Measurements from ENCODE around the gene TMEM131. TPM values are rescaled to one million over a fixed set of nuclear protein-coding genes. Genes with fewer than 3 reads are reported as not detected.

The TMEM131 gene
- total and polyA plus RNA-seq, 10 of the 15 experiments (the other 5 are each of a cell fraction or from before 2014, with no cell fraction given), result 6.0 to 48.2 (median 23.2) TPM

DNA sequence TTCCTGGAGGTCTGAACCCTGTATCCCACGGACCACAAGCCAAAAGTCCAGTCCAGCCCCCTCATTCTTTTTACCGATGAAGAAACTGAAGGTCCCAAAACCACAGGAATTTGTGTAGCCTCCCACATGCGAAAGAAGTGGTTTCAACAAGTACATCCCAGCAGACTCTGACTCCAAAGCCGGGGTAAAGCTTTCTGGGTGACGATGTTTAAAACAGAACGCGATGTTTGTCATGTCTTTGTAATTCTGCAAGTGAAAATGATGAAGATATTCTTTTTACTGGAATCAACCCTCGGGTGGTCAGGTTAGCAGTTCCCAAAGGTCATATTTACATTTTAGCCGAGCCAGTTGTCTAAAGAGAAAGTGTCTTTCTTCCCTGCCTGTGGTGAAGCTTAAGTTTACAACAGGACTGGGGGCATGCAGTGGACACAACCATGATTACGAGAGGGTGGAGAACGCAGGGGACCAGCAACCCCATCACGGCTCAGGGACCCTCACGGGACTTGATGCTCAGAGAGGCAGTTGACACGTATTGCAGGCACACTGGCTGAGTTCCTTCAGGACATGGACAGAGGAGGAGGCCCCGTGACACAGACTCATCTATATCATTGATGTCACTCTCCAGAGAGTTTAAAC lies 17.8 kb upstream of the TMEM131 start:
- ChIA-PET SMC1A (ENCODE audit: uncharacterized antibody, unreplicated experiment) (interaction anchor here (0.6 to 2.6 kb wide), 13 partner anchors 9 to 256 kb away, joined by 3 to 28 read pairs (median 4); no protein-coding TSS in a partner anchor), POLR2A (interaction anchor here (1.6 kb wide), 1 partner anchor 12 kb away, joined by 7 read pairs; no protein-coding TSS in a partner anchor), RAD21 (ENCODE audit: unreplicated experiment) (interaction anchor here (1.3 to 3.8 kb wide), 4 partner anchors 13 to 59 kb away, joined by 3 to 26 read pairs (median 5); no protein-coding TSS in a partner anchor), CTCF (interaction anchor here (1.0 to 1.3 kb wide), 3 partner anchors 13 to 207 kb away, joined by 3 to 5 read pairs (median 5); no protein-coding TSS in a partner anchor)
- intact Hi-C loops (cut with micrococcal nuclease; ENCODE audit: unreplicated experiment) (loop anchor here (2.0 to 10.0 kb wide), 4 partner anchors 19 to 451 kb away; partner anchors contain the start of genes TMEM131 and VWA3B), in situ Hi-C loops (cut with MboI) (loop anchor here (25.0 kb wide), 1 partner anchor 1951 kb away; no protein-coding TSS in a partner anchor)
- Histone ChIP-seq H2AFZ (ENCODE audit: control insufficient read depth, low read depth, low read length) (peak overlapping the region; percentile 20), H4K20me1 (ENCODE audit: control insufficient read depth, insufficient read depth) (no peaks in the 10 kb centered on the region), H3K9me3 (replicated peaks; ENCODE audit: control insufficient read depth, insufficient read depth, low read length) (no peaks in the 10 kb centered on the region), H3K27me3 (replicated peaks in 1 of 2; ENCODE audit: control insufficient read depth in 2 of 2, insufficient read depth in 2 of 2, low read length in 1 of 2) (no peaks in the 10 kb centered on the region), H3K4me3 (peak overlapping the region; percentile 60; the same call in 1 of the 2 replicates), H3K4me1 (ENCODE audit: control insufficient read depth, insufficient read depth, low read length) (peaks cover 55% of the 10 kb centered on the region), H3K27ac (ENCODE audit: control insufficient read depth, insufficient read depth) (peak overlapping the region; percentile 97), H3K4me2 (ENCODE audit: control insufficient read depth, insufficient read depth) (peak overlapping the region; percentile 98), H3K36me3 (ENCODE audit: control insufficient read depth in 2 of 2, insufficient read depth in 2 of 2, low read length in 1 of 2) (no peaks in the 10 kb centered on the region), H3K79me2 (ENCODE audit: control insufficient read depth, insufficient read depth, low read length) (no peaks in the 10 kb centered on the region), H3K9ac (ENCODE audit: control insufficient read depth, insufficient read depth, low read length) (peak overlapping the region; percentile 67)
- ATAC-seq (peak; percentile 69), FAIRE-seq (no peak), DNase-seq (ENCODE audit: low read depth, low spot score) (no peak)
- 2% methylated on average over 15 of the region's 15 CpGs for WGBS (ENCODE audit: insufficient coverage, insufficient replicate concordance, low lambda C conversion rate, missing lambda C conversion rate)
- BruUV-seq (replicated peaks), result no TSS peak
- TF ChIP-seq HDGF (IDR thresholded peaks at IDR 0.05), result no peak
- no peak for TF ChIP-seq SIN3A (IDR thresholded peaks at IDR 0.05; ENCODE audit: low read depth, low read length)
- TF ChIP-seq NFXL1 (IDR thresholded peaks at IDR 0.05; ENCODE audit: borderline replicate concordance), result no peak
- TF ChIP-seq, protein P1, sequence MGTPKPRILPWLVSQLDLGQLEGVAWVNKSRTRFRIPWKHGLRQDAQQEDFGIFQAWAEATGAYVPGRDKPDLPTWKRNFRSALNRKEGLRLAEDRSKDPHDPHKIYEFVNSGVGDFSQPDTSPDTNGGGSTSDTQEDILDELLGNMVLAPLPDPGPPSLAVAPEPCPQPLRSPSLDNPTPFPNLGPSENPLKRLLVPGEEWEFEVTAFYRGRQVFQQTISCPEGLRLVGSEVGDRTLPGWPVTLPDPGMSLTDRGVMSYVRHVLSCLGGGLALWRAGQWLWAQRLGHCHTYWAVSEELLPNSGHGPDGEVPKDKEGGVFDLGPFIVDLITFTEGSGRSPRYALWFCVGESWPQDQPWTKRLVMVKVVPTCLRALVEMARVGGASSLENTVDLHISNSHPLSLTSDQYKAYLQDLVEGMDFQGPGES (IDR thresholded peaks at IDR 0.05), result no peak
- peak; percentile 80; the same call in 2 of the 3 replicates for TF ChIP-seq POU2F2 (IDR thresholded peaks at IDR 0.05; ENCODE audit: borderline replicate concordance, low read depth, low read length)
- no peak for TF ChIP-seq ZBED1 (IDR thresholded peaks at IDR 0.05; ENCODE audit: borderline replicate concordance)
- TF ChIP-seq DPF2 (IDR thresholded peaks at IDR 0.05), result no peak
- TF ChIP-seq IRF4 (IDR thresholded peaks at IDR 0.05; ENCODE audit: low read depth, low read length), result no peak; the same call in none of the 2 replicates
- TF ChIP-seq SMC3 (IDR thresholded peaks at IDR 0.05; ENCODE audit: borderline replicate concordance, low read length), result no peak
- no peak for TF ChIP-seq RCOR1 (conservative IDR thresholded peaks at IDR 0.05; ENCODE audit: low read depth, low read length)
- TF ChIP-seq KLF5 (IDR thresholded peaks at IDR 0.05; ENCODE audit: partially characterized antibody), result peak; percentile 29
- peak; percentile 69 for TF ChIP-seq NR2F1 (conservative IDR thresholded peaks at IDR 0.05)
- TF ChIP-seq SIX5 (IDR thresholded peaks at IDR 0.05; ENCODE audit: low read depth, low read length, severe bottlenecking), result no peak
- TF ChIP-seq WRNIP1 (IDR thresholded peaks at IDR 0.05; ENCODE audit: borderline replicate concordance, low read depth, low read length), result no peak
- TF ChIP-seq FOXK2 (IDR thresholded peaks at IDR 0.05), result peak; percentile 59
- TF ChIP-seq, protein P2, sequence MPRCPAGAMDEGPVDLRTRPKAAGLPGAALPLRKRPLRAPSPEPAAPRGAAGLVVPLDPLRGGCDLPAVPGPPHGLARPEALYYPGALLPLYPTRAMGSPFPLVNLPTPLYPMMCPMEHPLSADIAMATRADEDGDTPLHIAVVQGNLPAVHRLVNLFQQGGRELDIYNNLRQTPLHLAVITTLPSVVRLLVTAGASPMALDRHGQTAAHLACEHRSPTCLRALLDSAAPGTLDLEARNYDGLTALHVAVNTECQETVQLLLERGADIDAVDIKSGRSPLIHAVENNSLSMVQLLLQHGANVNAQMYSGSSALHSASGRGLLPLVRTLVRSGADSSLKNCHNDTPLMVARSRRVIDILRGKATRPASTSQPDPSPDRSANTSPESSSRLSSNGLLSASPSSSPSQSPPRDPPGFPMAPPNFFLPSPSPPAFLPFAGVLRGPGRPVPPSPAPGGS (IDR thresholded peaks at IDR 0.05; ENCODE audit: borderline replicate concordance, insufficient read depth, low read depth, low read length, poor library complexity, severe bottlenecking), result peak; percentile 32
- no peak for TF ChIP-seq SMAD1 (IDR thresholded peaks at IDR 0.05; ENCODE audit: low read depth, partially characterized antibody)
- peak in 1 of 2 experiments; percentile 59; a peak in 1 of 4 replicates for TF ChIP-seq ETV6 (conservative IDR thresholded peaks at IDR 0.05 in 1 of 2, IDR thresholded peaks at IDR 0.05 in 1 of 2; ENCODE audit: borderline replicate concordance in 1 of 2, low read depth in 1 of 2)
- TF ChIP-seq, protein P3, sequence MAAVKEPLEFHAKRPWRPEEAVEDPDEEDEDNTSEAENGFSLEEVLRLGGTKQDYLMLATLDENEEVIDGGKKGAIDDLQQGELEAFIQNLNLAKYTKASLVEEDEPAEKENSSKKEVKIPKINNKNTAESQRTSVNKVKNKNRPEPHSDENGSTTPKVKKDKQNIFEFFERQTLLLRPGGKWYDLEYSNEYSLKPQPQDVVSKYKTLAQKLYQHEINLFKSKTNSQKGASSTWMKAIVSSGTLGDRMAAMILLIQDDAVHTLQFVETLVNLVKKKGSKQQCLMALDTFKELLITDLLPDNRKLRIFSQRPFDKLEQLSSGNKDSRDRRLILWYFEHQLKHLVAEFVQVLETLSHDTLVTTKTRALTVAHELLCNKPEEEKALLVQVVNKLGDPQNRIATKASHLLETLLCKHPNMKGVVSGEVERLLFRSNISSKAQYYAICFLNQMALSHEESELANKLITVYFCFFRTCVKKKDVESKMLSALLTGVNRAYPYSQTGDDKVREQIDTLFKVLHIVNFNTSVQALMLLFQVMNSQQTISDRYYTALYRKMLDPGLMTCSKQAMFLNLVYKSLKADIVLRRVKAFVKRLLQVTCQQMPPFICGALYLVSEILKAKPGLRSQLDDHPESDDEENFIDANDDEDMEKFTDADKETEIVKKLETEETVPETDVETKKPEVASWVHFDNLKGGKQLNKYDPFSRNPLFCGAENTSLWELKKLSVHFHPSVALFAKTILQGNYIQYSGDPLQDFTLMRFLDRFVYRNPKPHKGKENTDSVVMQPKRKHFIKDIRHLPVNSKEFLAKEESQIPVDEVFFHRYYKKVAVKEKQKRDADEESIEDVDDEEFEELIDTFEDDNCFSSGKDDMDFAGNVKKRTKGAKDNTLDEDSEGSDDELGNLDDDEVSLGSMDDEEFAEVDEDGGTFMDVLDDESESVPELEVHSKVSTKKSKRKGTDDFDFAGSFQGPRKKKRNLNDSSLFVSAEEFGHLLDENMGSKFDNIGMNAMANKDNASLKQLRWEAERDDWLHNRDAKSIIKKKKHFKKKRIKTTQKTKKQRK (IDR thresholded peaks at IDR 0.05; ENCODE audit: low read depth, low read length), result no peak

Data from GM12878 (cell line).